Measurements from ENCODE around the gene VEGFA. TPM values are rescaled to one million over a fixed set of nuclear protein-coding genes. Genes with fewer than 3 reads are reported as not detected.

The VEGFA gene
- total RNA-seq, 4 donors from 2014 or later = 28.0 to 107 (median 80.8) TPM

GRCh38 chr6:43790031-43790430, 20.0 kb downstream of the VEGFA start:
- intact Hi-C loops (cut with DNase I) = no loop called here
- DNase-seq = no peak
- Histone ChIP-seq H3K27ac (peak overlapping the region; percentile 24 to 77 (median 58)), H3K4me1 (peaks cover 0 to 3% (median 0%) of the 10 kb centered on the region in 3 donors), H3K27me3 (no peaks in the 10 kb centered on the region), H3K36me3 (peaks cover 0 to 18% (median 7%) of the 10 kb centered on the region in 3 donors), H3K9me3 (no peaks in the 10 kb centered on the region), H3K4me3 (no peak overlapping the region)
- 37 to 61% methylated on average over 5 of the region's 5 CpGs for WGBS, 2 donors
- TF ChIP-seq, protein P1, sequence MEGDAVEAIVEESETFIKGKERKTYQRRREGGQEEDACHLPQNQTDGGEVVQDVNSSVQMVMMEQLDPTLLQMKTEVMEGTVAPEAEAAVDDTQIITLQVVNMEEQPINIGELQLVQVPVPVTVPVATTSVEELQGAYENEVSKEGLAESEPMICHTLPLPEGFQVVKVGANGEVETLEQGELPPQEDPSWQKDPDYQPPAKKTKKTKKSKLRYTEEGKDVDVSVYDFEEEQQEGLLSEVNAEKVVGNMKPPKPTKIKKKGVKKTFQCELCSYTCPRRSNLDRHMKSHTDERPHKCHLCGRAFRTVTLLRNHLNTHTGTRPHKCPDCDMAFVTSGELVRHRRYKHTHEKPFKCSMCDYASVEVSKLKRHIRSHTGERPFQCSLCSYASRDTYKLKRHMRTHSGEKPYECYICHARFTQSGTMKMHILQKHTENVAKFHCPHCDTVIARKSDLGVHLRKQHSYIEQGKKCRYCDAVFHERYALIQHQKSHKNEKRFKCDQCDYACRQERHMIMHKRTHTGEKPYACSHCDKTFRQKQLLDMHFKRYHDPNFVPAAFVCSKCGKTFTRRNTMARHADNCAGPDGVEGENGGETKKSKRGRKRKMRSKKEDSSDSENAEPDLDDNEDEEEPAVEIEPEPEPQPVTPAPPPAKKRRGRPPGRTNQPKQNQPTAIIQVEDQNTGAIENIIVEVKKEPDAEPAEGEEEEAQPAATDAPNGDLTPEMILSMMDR (IDR thresholded peaks at IDR 0.05) = no peak
- TF ChIP-seq POLR2A (IDR thresholded peaks at IDR 0.05) = no peak

DNA sequence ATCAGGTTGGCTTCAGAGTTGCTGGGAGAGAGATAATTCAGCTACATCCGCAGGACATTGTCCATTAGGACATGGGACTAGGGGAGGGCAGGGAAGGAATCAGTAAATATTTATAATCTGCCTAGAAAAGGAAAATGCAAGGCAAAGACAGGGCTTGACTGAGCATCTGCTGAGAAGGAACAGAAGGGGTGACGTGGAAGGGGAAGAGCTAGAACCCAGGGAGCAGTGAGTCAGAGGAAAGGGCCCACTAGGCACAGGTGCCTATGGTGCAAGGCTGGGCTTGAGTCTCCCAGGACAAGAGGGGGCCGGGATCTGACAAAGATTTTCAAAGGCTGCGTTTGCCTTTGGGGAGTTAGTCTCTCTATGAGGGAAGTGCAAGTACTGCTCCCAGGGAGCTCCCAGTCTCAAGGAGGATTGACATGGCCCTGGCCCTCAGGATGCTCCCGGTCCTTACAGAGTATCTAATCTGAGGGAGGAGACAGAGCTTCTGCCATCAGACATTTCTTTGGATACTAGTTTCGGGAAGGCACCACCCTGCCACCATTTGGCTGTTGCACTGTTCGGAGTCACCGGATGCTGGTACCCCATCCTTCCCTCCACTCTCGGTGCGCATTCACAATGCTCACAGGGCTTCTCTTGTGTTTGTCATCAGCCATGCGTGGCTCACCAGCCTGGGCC, 21.9 kb downstream of the VEGFA start:
- H3K4me1 ChIP-seq = peaks cover 0 to 3% (median 0%) of the 10 kb centered on the region in 3 donors
- DNase-seq = no peak
- H3K4me3 ChIP-seq = no peak overlapping the region
- H3K27me3 ChIP-seq = no peaks in the 10 kb centered on the region
- WGBS, 2 donors = 73 to 77% methylated on average over 11 of the region's 11 CpGs
- H3K27ac ChIP-seq = no peak overlapping the region
- H3K9me3 ChIP-seq = no peaks in the 10 kb centered on the region
- H3K36me3 ChIP-seq = no peaks in the 10 kb centered on the region
- TF ChIP-seq, protein P1 (IDR thresholded peaks at IDR 0.05) = no peak
- TF ChIP-seq POLR2A (IDR thresholded peaks at IDR 0.05) = no peak
- intact Hi-C loops (cut with DNase I) = no loop called here

- no peak overlapping the region for H3K27ac ChIP-seq
- WGBS, 2 donors = 54 to 80% methylated on average over 1 to 2 of the region's 5 CpGs
- no peaks in the 10 kb centered on the region for H3K27me3 ChIP-seq
- peaks cover 1 to 6% (median 3%) of the 10 kb centered on the region in 3 donors for H3K4me1 ChIP-seq
- no peaks in the 10 kb centered on the region for H3K9me3 ChIP-seq
- H3K4me3 ChIP-seq = no peak overlapping the region
- DNase-seq = no peak
- no peaks in the 10 kb centered on the region for H3K36me3 ChIP-seq
- no peak for TF ChIP-seq POLR2A (IDR thresholded peaks at IDR 0.05)
- TF ChIP-seq, protein P1 (IDR thresholded peaks at IDR 0.05) = no peak
- intact Hi-C loops (cut with DNase I) = no loop called here
These were observed 23.3 kb downstream of the VEGFA start for GRCh38 chr6:43793154-43793874.

GRCh38 chr6:43793875-43794242, 23.8 kb downstream of the VEGFA start:
- DNase-seq = no peak
- Histone ChIP-seq H3K27ac (no peak overlapping the region), H3K36me3 (no peaks in the 10 kb centered on the region), H3K4me3 (no peak overlapping the region), H3K4me1 (peaks cover 4 to 11% (median 5%) of the 10 kb centered on the region in 3 donors), H3K27me3 (no peaks in the 10 kb centered on the region), H3K9me3 (no peaks in the 10 kb centered on the region)
- intact Hi-C loops (cut with DNase I) = no loop called here
- TF ChIP-seq POLR2A (IDR thresholded peaks at IDR 0.05) = no peak
- TF ChIP-seq, protein P1 (IDR thresholded peaks at IDR 0.05) = no peak
- WGBS, 2 donors = 58 to 80% methylated on average over 1 to 2 of the region's 9 CpGs

DNA sequence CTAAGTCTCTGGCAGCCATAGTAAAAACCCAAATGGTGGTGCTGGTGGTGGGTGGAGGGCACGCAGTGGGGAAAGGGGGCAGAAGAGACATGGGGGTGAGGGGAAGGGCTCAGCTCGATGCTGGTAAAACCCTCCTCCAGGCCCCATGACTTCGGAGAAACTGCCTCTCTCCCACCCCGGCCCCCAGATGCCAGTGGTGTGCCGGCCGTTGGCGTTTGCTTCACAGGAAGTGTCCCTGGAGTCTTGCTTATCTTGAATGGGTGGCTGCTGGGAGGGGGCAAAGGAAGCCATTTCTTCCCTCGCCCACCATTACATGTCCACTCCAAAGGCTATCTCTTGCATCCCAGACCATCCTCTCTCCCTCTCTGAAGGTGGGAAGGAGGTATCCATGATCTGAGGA, 25.4 kb downstream of the VEGFA start:
- Histone ChIP-seq H3K4me3 (no peak overlapping the region), H3K9me3 (no peaks in the 10 kb centered on the region), H3K27me3 (no peaks in the 10 kb centered on the region), H3K36me3 (no peaks in the 10 kb centered on the region), H3K27ac (no peak overlapping the region), H3K4me1 (peaks cover 14 to 27% (median 15%) of the 10 kb centered on the region in 3 donors)
- intact Hi-C loops (cut with DNase I) = no loop called here
- TF ChIP-seq, protein P1 (IDR thresholded peaks at IDR 0.05) = no peak
- no peak for TF ChIP-seq POLR2A (IDR thresholded peaks at IDR 0.05)
- 75 to 78% methylated on average over 4 to 7 of the region's 8 CpGs for WGBS, 2 donors
- no peak for DNase-seq

Data from esophagus squamous epithelium (tissue), 5 donors.